GM19351 (cell line): ENCODE results near the gene C3orf52.

Source experiments
- ATAC-seq: cut with Tn5 transposase; IDR thresholded peaks from one replicate; pipeline ENCODE4 v1.9.1; 2021; ENCODE audit warnings: mild to moderate bottlenecking, moderate library complexity; ENCODE audit not compliant: unreplicated experiment

Gene C3orf52

DNA sequence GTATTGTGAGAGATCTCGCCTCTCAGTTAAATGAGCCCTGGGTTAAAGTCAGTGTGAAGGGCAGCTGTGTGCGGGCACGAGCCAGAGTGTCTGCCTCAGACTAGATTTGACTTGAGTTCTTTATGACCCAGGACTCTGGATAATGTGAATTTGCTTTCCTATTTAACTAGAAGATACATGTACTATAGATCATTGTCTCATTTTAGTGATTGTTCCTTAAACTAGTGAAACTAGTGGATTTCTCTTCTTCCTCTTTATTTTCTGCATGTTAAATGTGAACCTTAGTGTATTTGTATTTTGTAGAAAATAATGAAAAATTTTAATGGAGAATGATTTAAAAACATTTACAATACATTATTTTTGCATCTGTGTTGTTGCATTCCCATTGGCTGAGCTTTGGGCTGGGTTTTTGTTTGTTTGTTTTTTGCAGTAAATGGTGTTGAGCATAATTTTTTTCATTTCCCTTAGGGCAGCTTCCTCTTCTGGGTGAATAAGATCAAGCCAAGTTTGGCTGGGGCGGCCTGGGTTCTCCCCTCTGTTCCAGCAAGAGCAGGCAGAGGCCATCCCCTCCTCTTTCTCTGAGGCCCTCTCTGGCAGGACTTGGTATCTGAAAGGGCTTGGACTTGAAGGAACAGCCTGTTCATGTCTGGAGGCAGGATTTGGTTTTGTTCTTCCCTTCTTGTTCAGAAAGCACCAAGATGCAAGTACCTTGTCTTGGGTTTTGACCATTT is 31.8 kb downstream of the C3orf52 start:
- ATAC-seq: no peak

DNA sequence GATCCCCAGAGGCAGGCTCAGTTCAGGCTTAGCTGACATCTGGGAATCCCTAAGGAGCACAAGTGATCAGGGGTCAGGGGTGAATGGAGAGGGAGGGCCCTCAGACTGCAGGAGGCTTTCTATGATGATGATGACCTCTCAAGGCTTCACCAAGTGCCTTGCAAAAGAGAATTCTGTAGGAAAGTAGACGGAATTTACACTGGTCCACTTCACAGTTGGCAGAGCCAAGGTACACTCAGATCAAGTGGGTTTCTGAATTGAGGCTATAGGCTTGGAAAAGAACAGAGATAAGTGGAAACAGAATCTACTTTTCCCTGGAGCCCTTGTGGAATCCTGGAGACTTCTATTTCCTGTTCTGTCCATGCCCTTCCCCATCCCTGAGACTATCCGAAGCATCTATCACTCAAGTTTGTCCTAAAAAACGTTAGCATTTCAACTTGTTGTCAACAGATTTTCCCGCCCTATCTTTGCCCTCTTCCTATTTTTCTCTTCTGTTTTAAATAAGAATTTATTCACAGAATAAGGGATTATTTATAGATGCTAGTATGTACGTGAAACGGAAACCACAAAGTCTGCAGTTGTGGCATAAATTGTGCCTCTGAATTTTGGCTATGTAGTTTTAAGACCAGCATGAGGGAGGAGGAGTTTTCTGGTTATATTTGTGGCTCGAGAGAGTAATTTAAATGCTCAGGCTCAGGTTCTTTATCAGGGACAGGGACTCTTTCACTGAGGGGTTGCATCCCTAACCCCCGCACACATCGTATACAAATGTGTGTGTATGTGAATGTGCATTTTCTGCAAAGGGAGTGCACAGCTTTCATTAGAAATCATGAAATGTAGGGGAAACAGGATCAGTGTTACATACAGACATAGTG is 34.0 kb downstream of the C3orf52 start:
- ATAC-seq: peak; percentile 33

DNA sequence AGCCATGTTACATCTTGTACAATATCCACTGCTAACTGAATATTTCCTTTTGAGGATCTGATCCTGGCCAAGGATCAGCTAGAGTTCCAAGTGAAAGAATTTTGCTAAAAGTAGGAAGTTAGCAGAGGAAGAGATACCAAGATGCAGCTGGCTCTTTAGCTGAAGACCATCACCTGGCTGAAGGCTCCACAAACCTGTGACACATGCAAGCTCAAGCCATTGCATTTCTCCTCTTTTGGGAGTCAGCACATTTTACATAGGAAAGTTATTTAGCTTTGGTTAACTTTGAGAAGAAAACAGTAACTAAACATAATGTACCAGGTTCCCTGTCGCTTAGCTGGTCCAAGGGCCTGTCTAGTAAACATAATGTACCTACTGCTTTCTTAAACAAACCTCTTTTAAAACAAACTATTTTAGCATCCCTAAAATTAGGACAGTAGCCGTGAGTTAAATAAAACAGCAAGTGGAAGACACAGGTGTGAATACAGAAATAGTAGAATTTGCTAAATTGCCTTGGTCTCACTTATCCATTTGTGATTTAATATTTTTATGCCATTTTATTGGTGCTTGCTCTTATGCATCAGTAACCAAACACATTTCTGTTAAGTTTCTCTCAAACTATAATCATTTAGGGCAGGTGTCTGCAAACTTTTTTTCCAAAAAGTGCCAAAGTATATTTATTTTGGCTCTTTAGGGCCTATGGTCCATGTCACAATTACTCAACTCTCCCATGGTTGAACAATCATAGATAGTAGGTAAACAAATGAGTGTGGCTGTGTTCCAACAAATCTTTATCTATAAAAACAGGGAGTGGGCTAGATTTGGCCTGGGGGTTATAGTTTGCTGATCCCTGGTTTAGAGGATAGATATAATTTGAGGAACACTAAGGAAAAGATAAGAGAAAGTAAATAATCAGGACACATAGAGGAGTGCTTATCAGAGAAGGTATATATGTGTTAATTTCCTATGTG is 35.7 kb downstream of the C3orf52 start:
- no peak for ATAC-seq

DNA sequence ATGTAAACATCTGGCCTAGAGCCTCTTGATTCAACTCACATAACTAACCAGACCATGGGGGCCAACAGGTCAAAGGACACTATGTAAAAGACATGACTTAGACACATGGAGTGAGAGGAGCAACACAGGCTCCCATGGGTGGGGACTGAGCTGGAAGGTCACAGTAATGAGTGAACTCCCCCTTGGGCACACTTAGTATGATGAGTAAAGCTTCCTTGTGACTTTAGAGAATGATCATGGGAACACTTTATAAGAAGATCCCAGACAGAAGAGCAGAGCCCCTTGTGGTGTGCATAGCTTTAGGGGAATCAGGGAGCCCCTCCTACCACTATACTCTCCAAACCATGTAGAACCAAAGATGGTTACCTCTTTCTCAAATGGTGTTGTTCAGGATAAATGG is 36.7 kb downstream of the C3orf52 start:
- ATAC-seq: no peak

DNA sequence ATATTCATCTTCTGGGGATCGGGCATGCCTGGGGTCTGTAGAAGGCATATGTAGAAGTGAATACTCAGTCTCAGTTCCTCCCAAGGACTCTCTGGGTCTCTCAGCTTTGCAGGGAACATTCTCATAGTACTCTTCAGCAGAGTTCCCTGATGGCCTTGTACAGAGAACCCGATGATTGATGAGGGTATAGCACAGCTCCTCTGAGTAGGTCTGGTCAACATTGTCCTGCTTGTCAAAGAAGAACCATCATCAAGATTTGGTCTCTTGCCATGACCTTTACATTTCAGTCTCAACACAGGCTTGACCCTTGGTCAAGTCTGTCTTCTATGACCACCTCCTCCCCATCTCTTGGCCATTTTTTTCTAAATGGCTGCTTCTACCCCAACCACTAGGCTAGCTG is 37.4 kb downstream of the C3orf52 start:
- ATAC-seq: no peak

DNA sequence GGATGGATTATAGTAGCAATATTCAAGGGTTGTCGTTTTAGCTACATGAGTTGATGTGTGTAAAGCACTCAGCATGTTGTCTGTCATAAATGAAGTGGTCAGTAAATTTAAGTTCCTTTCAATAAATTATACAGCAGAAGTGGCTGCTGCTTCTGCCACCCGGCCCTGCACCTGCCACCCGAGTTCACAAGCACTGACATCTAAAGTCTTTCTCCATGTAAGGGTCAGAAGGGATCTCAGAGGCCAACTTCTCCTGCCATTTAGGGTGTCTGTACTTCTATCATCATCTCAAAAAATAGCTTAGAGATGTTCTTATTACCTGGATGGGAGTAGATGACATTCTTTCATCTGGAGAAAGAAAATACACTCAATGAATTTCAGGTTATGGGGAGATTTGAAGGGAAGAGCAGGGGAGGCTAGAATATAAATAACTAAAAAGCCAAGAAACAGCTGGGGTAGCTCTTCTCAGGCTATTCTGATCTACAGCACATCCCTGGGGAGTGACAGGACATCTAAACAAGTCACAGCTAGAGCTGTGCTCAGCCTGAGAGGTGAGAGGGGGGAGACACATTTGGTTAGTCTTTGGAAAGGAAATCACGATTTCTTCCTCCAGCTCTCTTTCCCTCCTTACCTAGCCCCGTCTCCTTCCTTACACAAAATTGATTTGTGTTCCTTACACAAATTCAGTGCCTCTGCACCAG is 38.9 kb downstream of the C3orf52 start:
- no peak for ATAC-seq

DNA sequence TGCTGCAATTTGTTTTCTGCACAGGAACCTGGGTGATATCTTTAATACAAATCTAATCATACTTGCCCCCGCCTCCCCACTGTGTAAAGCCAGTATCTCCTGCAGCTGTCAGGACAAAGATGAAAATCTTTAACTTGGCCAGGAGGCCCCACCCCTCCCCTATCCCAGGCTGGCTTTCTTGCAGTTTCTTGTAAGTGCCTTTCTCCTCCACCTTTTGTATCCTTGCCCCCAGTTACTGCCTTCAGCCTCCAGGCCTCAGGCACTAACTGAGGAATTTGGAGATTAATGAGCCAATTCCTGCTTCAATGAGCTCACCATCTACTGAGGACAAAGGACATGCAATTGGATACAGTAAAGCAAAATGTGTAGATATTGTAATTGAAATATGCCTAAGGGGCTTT is 40.3 kb downstream of the C3orf52 start:
- ATAC-seq: no peak

DNA sequence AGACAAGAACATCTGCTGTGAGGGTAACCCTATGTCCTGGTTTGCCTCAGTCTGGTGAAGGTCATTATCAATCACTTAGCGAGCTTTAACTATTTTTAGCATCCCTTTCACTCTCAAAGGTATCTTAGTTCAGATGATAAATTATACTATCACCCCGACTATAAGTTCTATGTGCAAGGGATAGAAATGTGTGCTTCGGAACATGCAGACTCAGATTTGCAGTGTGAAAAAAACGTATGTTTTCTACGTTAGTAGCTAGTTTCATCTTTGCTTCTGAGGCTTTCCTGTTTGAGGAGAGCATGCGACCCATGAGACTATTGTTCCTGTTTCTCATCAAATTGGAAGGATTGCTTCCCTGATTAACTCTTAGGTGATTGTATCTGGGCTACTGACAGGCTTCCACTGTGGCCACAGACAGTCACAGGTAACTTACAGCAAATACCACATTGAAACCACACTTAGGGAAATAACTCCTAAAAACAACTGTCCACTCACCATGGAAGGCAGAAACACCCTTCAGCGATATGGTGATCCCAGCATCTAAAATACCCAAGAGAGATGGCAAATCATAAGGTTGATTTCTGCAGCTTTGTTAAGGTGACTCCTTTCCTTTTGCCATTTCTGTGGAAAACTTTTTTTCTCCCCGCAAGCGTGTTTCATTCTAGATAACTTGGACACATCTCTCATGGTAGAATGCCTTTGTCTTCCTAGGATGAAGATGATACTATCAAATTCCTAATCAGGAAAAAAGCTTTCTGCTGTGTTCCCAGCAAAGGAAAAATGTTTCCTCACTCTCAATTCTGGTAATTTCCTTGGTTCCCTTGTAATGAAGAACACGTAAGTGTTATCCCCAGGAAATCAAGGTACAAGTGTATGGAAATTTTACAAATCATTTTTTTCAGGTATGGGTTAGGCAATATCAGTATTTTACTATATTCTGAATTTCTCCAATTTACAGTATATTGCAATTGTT is 41.6 kb downstream of the C3orf52 start:
- no peak for ATAC-seq

DNA sequence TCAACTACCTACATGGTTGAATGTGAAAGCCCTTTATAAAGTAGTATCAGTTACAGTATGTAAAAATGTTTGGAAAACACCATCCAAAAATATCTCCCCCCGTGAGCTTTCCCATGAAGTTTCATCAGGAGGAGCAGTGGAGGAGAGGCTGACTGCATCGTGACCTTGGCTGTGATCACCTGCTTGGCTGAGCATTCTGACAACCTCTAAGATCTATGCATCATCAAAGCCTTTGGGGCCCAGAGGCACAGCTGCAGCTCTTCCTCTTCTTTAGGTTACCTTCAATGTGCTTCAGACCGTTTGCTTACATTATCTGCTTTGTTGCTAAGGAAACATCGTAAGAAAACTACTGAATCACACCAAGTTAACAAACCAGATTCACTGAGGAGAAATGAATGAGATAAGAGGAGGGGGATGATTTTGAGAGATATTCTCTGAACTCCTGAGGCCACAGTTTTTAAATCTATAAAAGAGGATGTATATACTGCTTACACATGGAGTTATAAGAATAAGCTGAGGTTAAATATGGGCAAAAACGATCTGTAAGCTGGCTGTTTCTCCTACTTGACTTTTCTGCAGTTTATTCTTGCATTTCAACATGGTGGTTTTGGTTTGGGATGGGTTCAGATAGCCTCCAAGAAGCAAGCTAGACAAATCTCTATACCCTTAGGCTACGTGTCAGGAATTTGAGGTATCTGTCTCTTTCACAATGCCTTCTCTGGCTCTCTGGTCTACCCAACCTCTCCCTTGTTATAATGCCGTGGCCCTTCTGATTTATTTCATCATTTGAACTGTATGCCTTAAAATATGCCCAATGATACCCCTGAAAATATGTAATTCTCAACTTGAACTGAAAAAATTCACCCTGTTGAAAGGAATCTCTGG is 42.9 kb downstream of the C3orf52 start:
- ATAC-seq: peak; percentile 54

DNA sequence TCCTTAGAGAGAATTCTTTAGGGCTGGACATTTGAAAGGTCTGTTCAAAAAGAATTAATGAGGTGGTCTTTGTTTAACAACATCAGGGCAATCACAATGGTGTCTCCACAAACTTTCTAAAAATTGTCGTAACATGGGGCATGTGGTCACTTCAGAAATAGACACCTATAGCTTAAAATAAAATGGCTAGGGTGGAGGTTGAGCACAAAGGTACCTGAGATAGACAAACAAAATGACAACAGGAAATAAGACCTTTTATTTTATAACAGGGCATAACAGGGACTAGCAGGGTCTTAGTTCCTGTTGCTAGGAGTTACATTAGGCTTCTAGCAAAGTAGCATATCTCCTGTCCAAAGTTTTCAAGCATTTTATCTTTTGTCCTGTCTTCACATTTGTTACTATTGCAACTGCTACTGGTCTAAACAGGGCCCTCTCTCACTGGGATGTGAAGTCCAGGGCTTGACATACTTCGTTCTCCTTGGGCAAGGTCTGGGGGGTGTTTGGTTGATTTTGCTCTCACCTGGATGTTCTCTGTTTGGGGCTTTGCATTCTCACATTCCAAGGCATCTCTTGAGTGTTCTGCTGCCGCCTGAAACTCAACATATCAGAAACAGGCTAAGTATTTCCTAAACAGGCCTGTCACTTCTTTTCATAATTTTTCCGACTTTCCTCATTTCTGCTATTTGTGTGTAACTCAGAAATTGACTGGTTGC is 43.9 kb downstream of the C3orf52 start:
- ATAC-seq: no peak

DNA sequence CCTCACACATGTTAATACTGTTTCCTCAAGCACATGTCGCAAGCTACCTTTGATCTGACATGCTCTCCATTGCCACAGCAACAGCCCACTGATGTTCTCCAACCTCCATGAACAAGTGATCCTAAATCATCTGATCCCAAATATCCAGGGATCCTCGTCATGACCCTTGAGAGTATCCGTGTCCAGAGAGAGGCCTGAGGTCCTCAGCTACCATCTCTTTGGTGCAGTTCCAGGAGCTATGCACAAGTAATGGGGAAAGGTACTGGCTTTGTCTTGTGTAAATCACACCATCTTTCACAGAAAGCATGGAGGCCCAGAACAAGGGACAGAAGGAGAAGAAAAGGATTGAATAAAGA is 44.4 kb downstream of the C3orf52 start:
- ATAC-seq: no peak

DNA sequence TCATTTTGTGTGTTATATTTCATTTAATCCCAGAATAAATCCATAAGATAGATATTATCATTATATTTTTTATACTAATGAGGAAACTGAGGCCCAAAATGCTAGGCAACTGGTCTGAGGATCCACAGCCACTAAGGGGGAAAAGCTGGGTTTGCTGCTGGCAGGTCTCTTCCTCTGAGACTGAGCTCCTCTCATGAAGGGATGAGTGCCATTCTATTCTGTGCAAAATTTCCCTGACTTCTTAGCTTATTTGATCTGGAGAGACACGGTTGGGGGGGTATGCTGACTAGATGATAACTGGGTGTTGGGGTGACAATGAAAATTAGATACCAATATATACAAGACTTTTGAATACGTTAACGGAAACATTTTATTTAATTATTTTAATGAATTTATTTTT is 44.9 kb downstream of the C3orf52 start:
- ATAC-seq: no peak

DNA sequence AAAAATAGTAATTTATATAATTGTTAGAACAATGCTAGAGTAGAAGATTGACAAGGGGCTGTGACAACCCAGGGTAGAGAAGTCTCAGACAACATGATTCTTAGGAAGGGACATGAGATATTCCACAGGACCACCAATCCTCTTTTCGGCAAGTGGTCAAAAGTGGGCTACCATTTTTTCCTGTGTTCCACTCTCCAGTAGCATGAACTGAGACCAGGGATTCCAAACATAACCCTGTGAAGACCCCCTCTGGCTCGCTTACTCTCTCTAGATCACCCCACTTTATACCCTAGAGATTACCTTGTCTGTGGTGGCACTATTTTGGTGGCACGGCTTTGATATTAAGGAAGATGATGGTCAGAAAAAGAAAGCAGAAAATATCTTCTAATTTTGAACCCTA is 45.9 kb downstream of the C3orf52 start:
- no peak for ATAC-seq

DNA sequence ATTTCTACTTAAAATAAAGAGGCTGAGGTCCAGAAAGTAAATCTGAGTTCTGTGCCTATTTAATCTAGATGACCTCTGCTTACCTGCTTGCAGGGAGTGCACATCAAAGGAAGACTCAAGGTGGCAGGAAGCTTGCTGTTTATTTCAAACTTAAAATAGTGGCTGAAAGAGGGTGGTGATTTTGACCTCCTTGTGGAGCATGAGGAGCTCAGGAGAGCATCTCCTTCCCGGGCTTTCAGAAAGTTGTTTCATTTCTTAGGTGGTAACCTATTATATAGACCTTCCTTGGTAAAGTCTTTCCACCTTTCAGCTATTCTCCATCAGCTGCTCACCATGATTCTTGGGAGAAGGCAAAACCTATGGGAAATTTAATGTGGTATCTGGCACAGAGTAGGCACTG is 46.4 kb downstream of the C3orf52 start:
- no peak for ATAC-seq

DNA sequence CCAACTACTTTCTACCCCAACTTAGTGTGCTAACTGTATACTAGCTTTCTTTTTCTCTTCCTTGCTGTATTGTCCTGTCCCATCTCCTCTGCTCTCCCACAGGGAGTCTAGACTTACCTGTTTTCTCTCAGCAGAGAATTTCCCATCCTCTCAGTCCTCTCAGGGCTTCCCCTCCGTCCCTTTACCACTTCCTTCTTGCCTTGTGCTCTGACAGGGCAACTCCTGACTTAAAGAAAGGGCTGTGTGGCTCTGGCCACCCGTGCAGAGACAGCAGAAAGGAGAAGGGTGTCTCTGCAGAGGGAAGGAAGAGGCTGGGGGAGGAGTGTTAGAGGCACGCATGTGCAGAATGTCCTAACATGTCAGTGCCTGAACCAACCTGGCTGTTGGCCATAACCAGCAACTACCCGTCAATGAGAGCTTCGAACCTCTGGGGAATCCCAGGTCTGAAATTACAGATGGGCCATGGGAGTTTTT is 46.8 kb downstream of the C3orf52 start, which contains the start of gene GCSAM:
Gene GCSAM (minus strand): TSS at position 274 of the 474 bp plus-strand sequence. CDS start 128 bp downstream, at position 146.
- ATAC-seq: peak; percentile 74

DNA sequence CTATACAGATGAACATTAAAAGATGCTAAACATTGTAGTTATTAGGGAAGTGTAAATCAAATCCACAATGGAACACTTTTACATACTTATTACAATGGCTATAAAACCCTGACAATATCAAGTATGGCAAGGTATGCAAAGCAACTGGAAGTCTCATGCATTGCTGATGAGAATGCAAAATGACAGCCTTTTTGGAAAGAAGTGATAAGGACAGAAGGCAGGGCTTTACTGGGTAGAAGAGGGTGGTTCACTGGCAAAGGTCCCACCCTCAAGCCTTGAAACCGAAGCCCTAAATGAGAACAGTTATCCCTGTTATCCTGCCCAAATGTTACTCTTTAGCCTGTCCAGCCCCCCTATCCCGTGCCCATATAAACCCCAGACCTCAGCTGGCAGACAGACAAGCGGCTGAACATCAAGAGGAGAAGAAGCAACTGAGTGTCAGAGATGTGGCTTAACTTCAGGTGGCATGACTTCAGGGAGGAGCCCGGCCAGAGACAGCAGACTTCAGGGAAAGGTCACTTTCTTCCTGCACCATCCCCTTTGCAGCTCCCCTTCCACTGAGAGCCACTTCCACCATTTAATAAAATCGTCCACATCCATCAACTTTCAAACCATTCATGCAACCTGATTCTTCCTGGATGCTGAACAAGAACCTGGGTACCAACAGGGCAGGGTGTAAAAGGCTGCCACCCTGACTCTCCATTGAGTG is 47.6 kb downstream of the C3orf52 start:
- ATAC-seq: no peak
